ENCODE measurements around the gene ZNF135.

The ZNF135 gene

DNA sequence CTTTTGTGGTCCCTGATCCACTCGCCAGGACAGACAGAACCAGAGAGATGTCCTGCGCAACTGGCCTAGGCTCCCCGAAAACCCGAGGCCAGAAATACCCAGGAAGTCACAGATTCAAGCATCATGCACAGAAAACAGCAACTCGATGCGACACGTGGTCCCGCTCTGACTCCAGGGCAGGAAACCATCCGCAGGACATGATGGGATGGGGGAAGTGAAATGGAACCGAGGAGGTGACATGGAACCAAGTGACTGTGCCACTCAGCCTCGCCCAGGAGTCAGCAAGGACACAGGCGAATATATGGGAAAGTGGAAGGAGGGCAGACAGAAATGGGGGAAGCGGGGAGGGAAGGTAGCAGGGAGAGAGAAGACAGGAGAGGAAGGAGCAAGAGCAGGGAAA lies 37.8 kb downstream of the ZNF135 start:
- no peak for DNase-seq

DNA sequence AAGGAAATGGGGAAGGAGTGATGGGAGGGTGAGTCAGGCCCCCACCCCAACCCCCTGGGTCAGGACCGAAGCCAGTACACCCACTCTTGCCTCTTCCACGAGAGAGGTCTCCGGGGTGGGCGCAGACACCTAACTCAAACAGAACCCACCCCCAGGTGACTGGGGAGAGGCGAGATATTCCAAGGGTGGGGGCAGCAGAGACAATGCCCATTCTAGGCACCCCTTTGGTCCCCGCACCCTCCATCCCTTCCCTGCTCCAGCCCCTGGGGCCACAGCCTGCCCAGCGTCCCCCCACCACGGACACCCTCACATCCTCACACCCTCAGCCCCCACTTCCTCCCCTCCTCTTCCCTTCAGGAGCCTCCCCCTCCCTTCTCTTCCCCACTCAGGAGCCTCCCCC lies 38.3 kb downstream of the ZNF135 start:
- no peak for DNase-seq

DNA sequence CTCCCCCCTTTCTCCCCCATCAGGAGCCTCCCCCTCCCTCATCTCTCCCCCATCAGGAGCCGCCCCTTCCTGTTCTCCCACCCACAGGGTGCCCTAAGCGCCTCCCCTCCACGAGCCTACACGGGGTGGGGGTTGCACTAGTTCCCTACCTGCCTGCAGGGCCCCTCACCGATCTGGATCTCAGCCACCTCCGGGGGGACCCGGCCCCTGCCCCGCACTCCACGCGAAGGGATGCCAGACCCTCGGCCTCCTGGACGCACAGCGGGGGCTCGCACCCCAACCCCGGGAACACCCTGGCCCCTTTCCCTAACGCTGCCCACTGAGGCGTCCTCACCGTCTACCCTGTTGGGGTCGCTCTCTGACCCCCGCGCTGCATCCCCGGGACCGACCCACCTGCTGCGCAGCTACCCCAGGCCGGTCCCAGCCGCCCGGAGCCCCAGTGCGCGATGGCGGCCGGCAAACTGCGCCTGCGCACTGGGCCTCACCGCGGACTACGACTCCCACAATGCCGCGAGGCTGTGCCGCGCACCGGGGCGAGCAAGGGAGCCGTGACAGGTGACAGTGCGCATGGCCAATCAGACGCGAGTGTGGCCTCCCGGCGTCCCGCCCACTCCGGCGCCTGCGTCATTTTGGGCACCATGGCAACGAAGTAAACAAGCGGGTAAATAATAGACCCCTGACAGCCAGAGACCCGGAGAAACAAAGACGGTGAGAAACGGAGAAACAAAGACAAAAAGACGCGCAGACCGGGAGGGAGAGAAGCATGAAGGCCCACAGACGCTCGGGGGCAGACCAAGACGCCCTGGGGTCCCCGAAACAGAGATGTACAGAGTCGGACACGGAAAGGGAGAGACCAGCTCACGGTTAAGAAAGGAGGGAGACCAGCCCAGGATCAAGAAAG lies 38.9 kb downstream of the ZNF135 start, which contains the start of gene ZSCAN18:
ZSCAN18 (minus strand) TSS at position 451 of the 901 bp plus-strand sequence. CDS start 7,964 bp downstream, outside the sequence.
- peak; percentile 97 for DNase-seq

DNA sequence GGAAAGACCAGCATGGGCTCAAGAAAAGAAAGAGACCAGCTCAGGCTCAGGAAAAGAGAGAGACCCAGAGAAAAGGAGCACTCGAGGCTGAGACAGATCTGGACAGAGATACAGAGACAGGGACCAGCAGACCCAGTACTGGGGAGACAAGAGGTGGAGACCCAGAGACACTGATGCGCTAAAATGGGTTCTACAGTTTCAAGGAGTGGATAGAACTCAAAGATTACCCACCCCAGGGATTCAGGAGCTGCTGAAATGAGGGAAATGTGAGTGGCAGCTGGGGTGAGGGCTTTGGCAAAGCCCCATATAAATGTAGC lies 39.6 kb downstream of the ZNF135 start:
- no peak for DNase-seq

DNA sequence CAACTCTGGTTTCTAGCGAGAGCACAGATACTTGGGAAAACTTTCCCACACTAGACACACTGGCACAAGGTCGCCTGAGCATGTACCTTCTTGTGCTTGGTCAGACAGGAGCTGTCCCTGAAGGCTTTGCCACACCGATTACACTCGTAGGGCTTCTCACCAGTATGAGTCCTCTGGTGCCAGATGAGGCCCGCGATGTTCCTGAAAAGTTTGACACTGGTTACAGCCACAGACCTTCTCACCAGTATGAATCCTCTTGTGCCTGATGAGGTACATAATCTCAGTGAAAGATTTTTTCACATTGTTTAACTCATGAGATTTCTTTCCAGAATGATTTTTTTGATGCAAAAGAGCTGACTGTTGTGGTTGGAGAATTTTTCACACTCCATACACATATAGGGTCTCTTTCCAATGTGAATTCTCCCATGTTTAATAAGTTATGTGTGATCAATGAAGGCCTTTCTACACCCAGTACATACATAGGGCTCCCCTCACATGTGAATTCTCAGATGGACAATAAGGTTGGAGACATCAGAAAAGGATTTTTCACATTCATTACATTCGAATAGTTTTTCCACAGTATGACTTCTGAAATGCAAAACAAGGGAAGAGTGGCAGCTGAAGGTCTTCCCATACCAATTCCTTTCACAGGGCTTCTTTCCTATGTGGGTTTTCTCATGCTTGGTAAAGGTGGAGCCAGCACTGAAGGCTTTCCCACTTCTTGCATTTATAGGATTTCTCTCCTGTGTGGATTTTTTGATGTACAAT lies 48.9 kb downstream of the ZNF135 start:
- no peak for DNase-seq

DNA sequence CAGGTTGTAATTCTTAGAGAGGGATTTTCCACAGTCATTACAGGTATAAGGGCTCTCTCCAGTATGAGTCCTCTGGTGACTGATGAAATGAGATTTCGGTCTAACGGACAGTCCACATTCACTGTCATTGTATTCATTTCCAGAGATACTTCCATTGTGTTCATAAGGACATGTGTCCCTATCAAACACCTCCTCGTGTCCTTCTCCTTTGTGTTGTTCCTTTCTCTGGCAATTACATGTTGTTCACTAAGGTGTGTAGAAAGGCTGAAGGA lies 49.4 kb downstream of the ZNF135 start:
- DNase-seq: no peak

DNA sequence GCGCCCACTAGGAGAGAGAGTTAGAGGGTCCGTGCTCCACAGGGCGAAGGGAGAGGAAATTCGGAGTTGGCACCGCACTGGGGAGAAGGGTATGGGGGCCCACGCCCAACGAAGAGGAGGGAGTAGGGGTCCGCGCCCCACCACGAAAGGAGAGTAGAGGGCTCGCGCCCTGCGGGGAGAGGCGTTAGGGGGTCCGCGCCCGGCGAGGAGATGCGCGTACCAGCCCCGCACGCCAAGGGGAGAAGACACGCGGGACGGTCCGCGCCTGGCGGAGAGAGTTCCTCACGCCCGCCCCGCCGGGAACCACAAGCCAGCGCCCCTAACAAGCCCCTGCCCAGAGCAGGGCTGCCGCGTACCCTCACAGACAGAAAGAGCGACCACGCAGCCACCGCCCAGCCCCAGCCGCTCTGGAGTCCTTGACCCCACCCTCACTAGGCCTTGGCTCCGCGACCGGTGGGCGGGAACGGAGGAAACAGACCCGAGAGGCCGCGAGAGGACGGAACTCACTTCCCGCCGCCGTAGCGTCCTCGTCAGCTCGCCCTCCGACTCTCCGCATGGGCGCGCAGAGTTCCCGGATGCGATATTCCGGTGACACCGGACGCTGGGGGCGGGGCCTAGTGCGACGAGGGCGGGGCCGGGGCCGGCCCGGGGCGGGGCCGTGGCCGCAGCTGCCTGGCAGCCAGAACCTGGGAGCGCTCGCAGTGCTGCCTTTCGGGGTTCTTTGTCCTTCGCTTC lies 58.9 kb downstream of the ZNF135 start:
- DNase-seq: no peak

DNA sequence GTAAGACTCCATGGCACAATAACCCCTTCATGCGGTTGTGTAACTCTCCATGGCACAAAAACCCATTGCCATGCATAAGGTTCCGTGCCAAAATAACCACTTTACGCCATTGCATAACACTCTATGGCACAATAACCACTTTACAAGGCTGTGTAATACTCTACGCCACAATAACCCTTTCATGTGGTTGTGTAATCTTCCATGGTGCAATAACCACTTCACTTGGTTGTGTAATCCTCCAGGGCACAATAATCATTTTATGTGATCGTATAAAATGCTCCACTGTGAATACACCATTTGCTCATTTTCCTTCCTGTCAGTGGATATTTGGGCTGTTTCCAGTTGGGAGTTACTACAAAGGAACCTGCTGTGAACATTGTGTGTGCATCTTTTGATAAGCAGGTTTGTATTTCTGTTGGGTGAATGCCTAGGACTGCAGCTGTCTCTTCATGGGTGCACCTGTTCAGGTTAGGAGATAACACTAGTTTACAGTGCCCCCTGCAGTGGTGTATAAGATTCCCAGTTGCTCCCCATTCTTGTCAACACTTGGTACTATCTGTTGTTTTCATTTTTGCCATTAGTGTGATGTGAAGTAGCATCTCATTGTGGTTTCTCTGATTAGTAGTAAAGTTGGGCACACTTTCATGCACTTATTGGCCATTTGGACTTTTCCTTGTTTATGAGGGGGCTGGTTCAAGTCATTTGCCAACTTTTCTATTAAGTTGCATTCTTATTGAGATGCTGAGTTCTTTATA lies 60.1 kb downstream of the ZNF135 start:
- DNase-seq: no peak

All from NCI-H748 treated with DMSO at 0.1 percent for 48 hours (cell line).